Panc1 (cell line): ENCODE data around the gene TMEM9B. TPM values are rescaled to one million over a fixed set of nuclear protein-coding genes. Genes with fewer than 3 reads are reported as not detected.

ENCODE experiments used
- ATAC-seq: fragments of 200-7000 bp; cut with Tn5 transposase; 2 replicates; pipeline ENCODE4 v1.9.1; 2020; ENCODE audit warnings: mild to moderate bottlenecking, moderate library complexity
- BruUV-seq: library from RNA; stranded (reverse); fragments of 400-500 nt; replicated peaks from 2 replicates; lab custom pipeline; 2021; lab: Mats Ljungman, UMichigan
- CTCF ChIA-PET: fragments of 300-600 bp; sonication (Branson Sonifier 250); formaldehyde crosslinking; loops from one replicate; lab custom pipeline; 2022; ENCODE audit warnings: antibody characterized with exemption; lab: Charles Lee
- POLR2A ChIA-PET: fragments of 300-600 bp; sonication (Branson Sonifier 250); formaldehyde crosslinking; loops from one replicate; lab custom pipeline; 2022; ENCODE audit warnings: antibody characterized with exemption; lab: Charles Lee
- DNase-seq: peaks from one replicate; pipeline ENCODE4 v3.0.0-alpha.2; 2010; ENCODE audit warnings: low read depth, low spot score
- H3K27ac ChIP-seq: 2 replicates; pipeline ENCODE4 v1.5.1; 2011; ENCODE audit warnings: mild to moderate bottlenecking, low read length, inconsistent platforms
- H3K27me3 ChIP-seq: fragments of 200-500 bp; sonication (Bioruptor generic); 2 replicates; pipeline ENCODE4 v1.6.0; 2014; ENCODE audit warnings: low read length, inconsistent platforms; ENCODE audit not compliant: control insufficient read depth, insufficient read depth
- H3K36me3 ChIP-seq: fragments of 200-500 bp; sonication (Bioruptor generic); 2 replicates; pipeline ENCODE4 v1.5.1; 2014; ENCODE audit warnings: inconsistent platforms, mild to moderate bottlenecking, low read length, moderate library complexity; ENCODE audit not compliant: control insufficient read depth, insufficient read depth
- H3K4me1 ChIP-seq: 2 replicates; pipeline ENCODE4 v1.5.1; 2011; ENCODE audit warnings: inconsistent platforms, mild to moderate bottlenecking, low read length, moderate library complexity; ENCODE audit not compliant: control insufficient read depth, insufficient read depth
- H3K4me3 ChIP-seq, 2 experiments: 2 replicates each; pipeline ENCODE4 v1.5.1; 2011 to 2012; ENCODE audit warnings: low read depth in 2 of 2, low read length in 2 of 2, mild to moderate bottlenecking in 2 of 2, inconsistent platforms in 1 of 2, moderate library complexity in 1 of 2
- H3K9me3 ChIP-seq: fragments of 200-500 bp; sonication (Bioruptor generic); 2 replicates; pipeline ENCODE4 v1.5.1; 2014; ENCODE audit warnings: low read depth, mild to moderate bottlenecking, inconsistent platforms, low read length, moderate library complexity; ENCODE audit not compliant: control insufficient read depth, insufficient read depth
- CTCF ChIP-seq: fragments of 450-650 bp; IDR thresholded peaks from 2 replicates; pipeline ENCODE4 v1.5.1; 2017; ENCODE audit warnings: mild to moderate bottlenecking
- POLR2AphosphoS5 ChIP-seq: IDR thresholded peaks from 2 replicates; pipeline ENCODE4 v1.6.1; 2012; ENCODE audit warnings: mild to moderate bottlenecking, low read depth, low read length, moderate library complexity
- REST ChIP-seq, 2 experiments: IDR thresholded peaks; 2 replicates each; pipeline ENCODE4 v1.6.1; 2011 to 2012; ENCODE audit warnings: low read depth in 2 of 2, control low read depth in 1 of 2, low read length in 1 of 2, mild to moderate bottlenecking in 1 of 2, moderate library complexity in 1 of 2; ENCODE audit not compliant: insufficient read depth in 1 of 2
- SIN3A ChIP-seq: IDR thresholded peaks from 2 replicates; pipeline ENCODE4 v1.6.1; 2012; ENCODE audit warnings: low read depth, mild to moderate bottlenecking, low read length, moderate library complexity, borderline replicate concordance; ENCODE audit not compliant: insufficient read depth
- TCF7L2 ChIP-seq: IDR thresholded peaks from 2 replicates; pipeline ENCODE4 v1.6.1; 2011; ENCODE audit warnings: mild to moderate bottlenecking, low read depth, low read length, inconsistent platforms
- in situ Hi-C: cut with HindIII; loops from 2 replicates; pipeline ENCODE4 v1.10.0; 2016; ENCODE audit warnings: low sequenced_read_pairs, low pct_unique_long_range_greater_than_20kb
- intact Hi-C: fragments of 100-400 bp; cut with micrococcal nuclease; formaldehyde crosslinking; loops from one replicate; pipeline ENCODE4 v1.10.0; 2022; ENCODE audit not compliant: unreplicated experiment
- total RNA-seq: library from RNA; stranded (reverse); gene quantifications from one replicate; pipeline ENCODE4 v1.2.1, GENCODE V29; 2021; ENCODE audit not compliant: unreplicated experiment

TMEM9B gene
- total RNA-seq, 1 experiment from 2014 or later = 76.2 TPM

DNA sequence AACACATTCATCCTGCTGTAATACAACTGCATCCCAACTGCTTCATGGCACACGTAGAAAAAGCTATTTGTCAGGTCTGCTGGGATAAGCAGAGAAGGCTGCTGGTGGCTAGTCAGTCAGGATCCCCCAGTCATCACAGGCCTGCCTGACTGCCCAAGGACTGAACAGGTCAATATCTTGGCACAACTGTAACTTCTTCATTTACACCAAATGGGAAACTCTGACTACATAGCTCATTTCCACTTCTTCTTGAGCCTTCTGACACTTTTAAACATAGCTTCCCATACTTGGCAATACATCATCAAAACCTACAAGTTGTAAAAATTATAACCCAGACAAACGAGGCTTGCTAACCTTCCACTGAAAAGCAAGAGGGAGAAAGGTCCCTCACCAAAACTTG is 2.8 kb downstream of the TMEM9B start:
- intact Hi-C loops (no loop called here), in situ Hi-C loops (no loop called here)
- Histone ChIP-seq H3K27ac (no peak overlapping the region; the same call in 1 of the 2 replicates), H3K9me3 (no peaks in the 10 kb centered on the region), H3K27me3 (no peaks in the 10 kb centered on the region), H3K4me3 (no peak overlapping the region), H3K36me3 (no peaks in the 10 kb centered on the region; the same call in 1 of the 2 replicates), H3K4me1 (peaks cover 31% of the 10 kb centered on the region)
- BruUV-seq = no TSS peak
- ATAC-seq (no peak), DNase-seq (no peak)
- ChIA-PET POLR2A (no interaction called here), CTCF (interaction anchor here (0.6 to 0.8 kb wide), 2 partner anchors 20 to 46 kb away, joined by 3 to 4 read pairs; no protein-coding TSS in a partner anchor)
- TF ChIP-seq POLR2AphosphoS5 (no peak), TCF7L2 (no peak), SIN3A (no peak), REST (IDR thresholded peaks at IDR 0.05; ENCODE audit: insufficient read depth in 1 of 2, low read depth in 2 of 2, low read length in 1 of 2) (no peak)

GRCh38 chr11:8959546-8960166 is 4.6 kb downstream of the TMEM9B start:
- Histone ChIP-seq H3K4me3 (no peak overlapping the region), H3K4me1 (peaks cover 20% of the 10 kb centered on the region), H3K9me3 (no peaks in the 10 kb centered on the region), H3K27ac (0 out of 2 replicates have a peak overlapping the region, but pooled peaks have one; percentile 1), H3K36me3 (peaks cover 4% of the 10 kb centered on the region), H3K27me3 (no peaks in the 10 kb centered on the region)
- no TSS peak for BruUV-seq
- TF ChIP-seq SIN3A = no peak
- peak; percentile 89 for TF ChIP-seq CTCF
- in situ Hi-C loops = no loop called here
- peak; percentile 85 for DNase-seq
- POLR2A ChIA-PET = interaction anchor here (0.6 to 0.7 kb wide), 6 partner anchors 17 to 710 kb away, joined by 3 to 19 read pairs (median 5); partner anchors contain the start of genes ASCL3, RPL27A and TRIM66
- intact Hi-C loops = loop anchor here (1.0 to 5.0 kb wide), 2 partner anchors 45 to 272 kb away; no protein-coding TSS in a partner anchor
- ATAC-seq = peak; percentile 36; the same call in 1 of the 2 replicates
- CTCF ChIA-PET = interaction anchor here (0.5 to 2.7 kb wide), 19 partner anchors 13 to 1973 kb away, joined by 3 to 43 read pairs (median 4); a partner anchor contains a TSS

DNA sequence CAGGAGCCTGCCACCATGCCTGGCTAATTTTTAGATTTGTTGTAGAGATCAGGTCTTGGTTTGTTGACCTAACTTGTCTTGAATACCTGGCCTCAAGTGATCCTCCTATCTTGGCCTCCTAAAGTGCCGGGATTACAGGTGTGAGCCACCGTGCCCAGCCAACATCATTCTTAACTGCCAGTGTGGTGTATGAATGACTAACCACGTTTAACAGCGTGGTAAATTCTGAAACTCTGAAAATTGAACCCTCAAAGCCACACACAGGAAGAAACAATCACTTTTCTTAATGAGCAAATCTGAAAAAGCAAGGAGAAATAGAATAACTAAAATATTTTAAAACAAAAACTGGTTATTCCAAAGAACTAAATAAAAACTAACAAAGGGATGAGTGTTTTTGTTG is 7.4 kb downstream of the TMEM9B start:
- in situ Hi-C loops = no loop called here
- Histone ChIP-seq H3K4me1 (peaks cover 8% of the 10 kb centered on the region), H3K27me3 (no peaks in the 10 kb centered on the region), H3K4me3 (no peak overlapping the region), H3K9me3 (no peaks in the 10 kb centered on the region), H3K36me3 (peaks cover 10% of the 10 kb centered on the region), H3K27ac (no peak overlapping the region)
- TF ChIP-seq POLR2AphosphoS5 = no peak
- TF ChIP-seq REST (IDR thresholded peaks at IDR 0.05; ENCODE audit: insufficient read depth in 1 of 2, low read depth in 2 of 2, low read length in 1 of 2) = no peak
- TF ChIP-seq CTCF = no peak
- TF ChIP-seq TCF7L2 = no peak
- TF ChIP-seq SIN3A = no peak
- POLR2A ChIA-PET = no interaction called here
- no peak for DNase-seq
- no peak for ATAC-seq
- intact Hi-C loops = loop anchor here (5.0 kb wide), 1 partner anchor 270 kb away; no protein-coding TSS in a partner anchor
- BruUV-seq = no TSS peak
- CTCF ChIA-PET = no interaction called here
